Stimulated activated CD4-positive, alpha-beta T cell treated with anti-CD3 and anti-CD28 coated beads, Interleukin-2, amount 100 ng/mL, for 24 hours (primary cell): ENCODE measurements around the gene NAALADL2.

Experiments used
- DNase-seq, 2 donors: peaks; one replicate each; pipeline ENCODE4 v3.0.0-alpha.2; 2020

NAALADL2 gene

DNA sequence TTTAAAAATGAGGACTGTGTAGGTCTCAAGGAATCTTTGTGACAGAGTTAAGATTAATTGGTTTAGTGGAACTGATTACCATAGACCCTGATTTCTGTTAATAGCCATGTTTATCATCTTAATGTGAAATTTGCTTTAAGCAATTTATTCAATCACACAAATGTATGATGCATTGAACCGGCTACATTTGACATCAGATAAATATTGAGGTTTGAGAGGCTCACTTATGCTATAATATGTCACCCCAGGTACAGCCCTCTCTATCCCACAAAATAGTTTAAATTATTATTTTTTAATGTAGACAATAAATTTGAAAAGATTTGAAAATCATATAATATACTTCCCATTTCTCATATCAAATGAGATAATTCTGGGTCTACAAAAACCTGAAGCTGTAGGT, 413.3 kb downstream of the NAALADL2 start:
- DNase-seq = no peak

DNA sequence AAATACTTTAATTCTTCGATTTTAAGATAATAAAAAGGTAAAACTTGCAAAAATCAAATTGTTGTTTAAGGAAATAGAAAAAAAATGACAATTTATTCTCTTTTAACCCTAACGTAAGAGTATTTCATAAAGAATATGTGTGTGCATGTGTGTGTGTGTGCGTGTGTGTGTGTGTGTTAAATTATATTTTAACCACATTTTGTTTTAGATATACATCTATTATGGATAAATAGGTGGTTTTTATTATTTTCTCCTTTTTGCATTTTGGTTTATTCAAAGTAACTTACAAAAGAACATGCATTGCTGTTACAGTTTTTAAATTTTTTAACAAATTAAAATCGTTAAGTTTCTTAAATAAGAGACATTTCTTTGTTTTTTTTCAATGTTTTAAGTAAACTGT, 414.4 kb downstream of the NAALADL2 start:
- no peak for DNase-seq

DNA sequence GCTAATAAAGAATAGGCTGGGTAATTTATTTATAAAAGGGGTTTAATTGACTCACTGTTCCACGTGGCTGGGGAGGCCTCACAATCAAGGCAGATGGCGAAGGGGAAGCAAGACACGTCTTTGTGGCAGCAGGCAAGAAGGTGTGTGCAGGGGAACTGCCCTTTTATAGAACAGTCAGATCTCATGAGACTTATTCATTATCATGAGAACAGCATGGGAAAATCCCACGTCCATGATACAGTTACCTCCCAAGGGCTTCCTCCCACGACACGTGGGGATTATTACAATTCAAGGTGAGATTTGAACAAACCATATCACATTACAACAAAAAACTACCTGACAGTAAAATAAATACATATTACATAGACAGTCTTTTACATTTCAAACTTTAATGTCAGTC, 414.9 kb downstream of the NAALADL2 start:
- DNase-seq = no peak

DNA sequence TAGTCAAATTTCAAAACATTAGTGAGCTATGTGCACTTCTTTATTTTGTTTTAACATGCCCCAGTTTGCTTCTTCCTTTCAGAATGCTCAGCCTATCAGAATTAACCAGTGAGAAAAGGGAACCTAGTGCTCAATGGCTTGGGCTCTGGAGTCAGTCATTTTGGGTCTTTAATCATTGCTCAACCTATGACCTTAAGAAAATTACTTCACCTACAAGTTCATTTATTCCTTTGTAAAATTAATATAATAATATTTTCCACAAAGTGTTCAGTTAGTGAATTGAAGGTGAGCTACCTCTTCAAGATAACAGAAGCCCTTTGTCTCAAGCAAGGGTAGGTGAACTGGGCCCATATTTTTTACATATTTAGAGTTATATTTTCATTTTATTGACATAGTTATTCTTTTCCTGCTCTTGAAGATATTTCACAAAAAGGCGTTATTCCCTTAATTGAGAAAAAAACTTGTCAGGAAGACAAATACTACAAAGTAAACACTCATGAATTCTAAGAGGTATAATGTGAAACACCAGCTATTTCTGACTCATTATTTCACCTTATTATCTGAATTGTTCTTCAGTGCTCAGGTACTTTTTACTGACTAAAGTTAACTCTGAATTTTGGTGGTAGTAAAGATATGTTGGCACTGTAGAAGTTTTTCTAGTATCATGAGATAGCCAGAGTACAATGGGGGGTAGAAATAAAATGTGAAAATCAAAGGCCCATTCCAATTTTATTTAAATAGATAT, 415.5 kb downstream of the NAALADL2 start:
- DNase-seq = no peak

DNA sequence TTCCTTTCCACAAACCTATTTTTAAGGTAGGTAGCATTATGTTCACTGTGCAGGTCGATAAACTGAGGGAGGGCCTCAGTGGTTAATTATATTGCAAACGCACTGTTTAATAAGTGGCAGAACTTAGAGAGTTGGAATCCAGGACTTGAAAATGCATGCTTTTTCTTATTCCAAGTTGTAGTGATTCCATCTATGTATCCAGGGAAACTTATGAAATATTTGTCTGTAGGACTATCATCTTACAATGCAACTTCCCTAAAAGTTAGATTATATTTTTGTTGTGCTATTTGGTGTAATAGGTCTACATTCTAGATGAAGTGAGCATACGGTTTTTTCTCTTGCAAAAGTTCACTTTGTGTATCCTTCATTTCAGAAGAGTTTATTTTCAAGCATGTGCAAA, 419.5 kb downstream of the NAALADL2 start:
- no peak for DNase-seq

DNA sequence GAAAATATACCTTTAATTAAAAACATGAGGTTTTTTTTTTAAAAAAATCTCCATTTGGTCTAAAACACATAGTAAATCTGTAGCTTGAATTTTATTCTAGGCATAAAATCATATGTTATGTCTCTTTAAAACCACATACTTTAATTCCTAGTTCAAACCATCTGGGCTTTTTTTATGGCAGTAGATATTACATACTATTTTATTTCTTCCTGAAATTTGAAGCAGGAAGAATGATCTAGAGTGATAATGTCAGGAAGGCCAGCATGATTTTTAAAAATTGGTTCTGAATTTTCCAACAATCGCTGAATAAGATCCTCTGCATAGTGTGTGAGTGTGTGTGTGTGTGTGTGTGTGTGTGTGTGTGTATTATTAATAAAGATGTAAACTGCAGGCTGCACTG, 420.3 kb downstream of the NAALADL2 start:
- DNase-seq = no peak

DNA sequence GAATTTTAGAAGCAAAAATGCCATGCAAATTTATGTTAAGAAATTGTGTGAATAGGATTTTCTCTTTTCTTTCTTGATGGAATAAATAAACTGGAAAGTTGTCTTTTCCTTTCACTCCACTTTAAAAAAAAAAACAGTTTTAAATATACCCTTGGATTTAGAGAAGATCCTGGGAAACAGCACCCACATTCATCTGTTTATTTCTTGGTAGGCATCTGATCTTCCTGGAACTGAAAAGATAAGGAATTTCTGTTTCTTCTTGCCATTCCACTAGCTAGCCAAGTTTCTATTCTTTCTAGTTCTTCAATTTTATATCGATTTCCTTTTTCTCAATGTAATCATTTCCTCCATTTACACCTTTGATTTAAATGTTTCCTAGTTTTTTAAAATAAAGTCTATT, 420.8 kb downstream of the NAALADL2 start:
- no peak for DNase-seq

DNA sequence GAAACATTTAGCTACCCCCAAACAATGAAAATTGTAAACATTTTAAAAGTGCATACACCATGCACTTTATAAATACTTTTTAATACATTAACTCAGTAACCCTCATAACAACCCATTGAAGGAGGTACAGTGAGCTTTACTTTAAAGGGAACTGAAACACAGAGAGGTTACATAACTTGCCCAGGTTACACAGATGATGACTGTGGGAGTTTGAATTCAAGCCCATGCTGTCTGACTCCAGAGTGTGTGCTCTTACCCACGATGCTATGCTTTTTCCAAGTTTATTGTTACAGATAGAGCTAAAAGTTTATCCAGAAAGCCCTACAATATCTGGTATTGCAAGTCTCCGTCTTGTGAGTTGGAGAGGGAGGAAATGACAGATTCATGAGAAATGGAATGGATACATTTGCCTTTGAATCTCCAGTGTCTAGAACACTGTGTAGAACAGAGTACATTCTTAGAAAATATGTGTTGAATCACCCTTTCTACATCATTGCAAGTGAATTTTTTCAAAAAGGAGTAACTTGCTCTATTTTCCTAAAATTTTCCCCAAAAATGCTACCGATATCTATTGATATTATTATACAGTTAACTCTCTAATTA, 428.3 kb downstream of the NAALADL2 start:
- no peak for DNase-seq

DNA sequence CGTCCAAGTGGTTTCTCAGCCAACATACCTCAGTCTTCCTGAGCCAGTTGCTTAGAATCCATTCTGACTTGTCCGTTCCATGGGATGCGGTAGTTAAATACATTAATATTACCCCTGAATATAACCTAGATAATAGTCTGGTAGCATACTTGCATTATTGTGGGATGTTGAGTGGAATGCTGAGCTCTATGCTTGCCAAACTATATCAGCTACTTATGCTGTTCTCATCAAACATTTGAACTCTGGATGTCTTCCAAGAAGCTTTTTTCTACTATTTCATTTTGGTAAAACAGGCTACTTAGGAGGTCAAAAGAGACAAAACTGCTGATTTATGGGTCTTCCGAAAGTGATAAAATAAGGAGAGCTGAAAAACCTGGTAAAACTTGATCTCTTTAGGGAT, 429.5 kb downstream of the NAALADL2 start:
- DNase-seq = no peak

DNA sequence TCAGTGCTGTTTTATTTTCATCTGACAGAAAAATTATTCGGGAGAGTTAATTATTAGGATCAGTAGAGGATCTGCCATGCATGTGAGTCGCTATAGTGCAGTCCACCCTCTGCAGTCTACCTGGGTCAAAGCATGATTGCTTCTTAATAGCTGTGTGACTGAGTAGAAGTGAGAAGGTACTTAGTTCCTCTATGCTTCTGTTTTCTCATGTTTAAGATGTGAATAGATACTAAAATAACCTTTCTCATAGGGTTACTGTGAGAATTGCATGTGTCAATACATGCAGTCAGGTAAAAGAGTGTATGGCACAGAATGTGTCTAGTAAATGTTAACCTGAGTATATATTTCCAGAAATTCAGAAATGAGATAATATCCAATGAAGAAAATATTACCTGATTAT, 435.7 kb downstream of the NAALADL2 start:
- no peak for DNase-seq

DNA sequence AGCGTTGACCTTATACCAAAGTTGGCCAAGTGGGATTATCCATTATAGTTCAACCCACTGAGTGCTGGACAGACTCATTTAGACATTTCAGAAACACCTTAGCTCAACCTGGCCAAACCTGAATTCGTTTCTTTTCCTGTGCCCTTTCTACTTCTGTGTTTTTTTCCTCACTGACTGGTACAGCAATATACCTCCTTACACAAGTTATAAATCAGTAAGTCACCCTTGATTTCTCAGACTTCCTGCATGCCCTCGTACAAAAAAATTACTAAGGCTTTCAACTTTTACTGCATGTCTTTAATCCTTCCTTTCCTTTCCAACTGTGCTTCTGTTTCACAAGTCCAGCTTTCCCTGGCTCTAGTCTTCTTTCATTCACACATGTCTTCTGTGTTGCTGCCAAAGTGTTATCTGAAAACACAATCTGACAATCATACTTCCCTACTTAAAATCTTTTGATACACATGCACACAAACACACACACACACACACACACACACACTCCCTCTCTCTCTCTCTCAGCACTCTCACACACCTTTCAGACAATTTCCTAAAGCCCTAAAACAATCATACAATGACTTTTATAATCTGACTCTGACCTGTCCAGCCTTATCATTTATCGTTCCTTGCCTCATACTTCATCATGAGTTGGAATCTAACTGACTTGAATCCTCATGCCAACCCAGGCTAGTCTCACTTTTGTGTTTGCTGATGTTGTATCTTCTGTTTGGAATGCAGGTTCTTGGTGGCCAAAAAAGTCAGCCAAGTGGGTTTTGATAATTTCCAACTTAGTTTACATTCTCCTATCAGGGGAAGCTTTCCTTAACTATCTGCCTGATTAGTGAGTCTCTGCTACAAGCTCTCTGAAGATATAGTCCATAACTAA, 436.4 kb downstream of the NAALADL2 start:
- no peak for DNase-seq

DNA sequence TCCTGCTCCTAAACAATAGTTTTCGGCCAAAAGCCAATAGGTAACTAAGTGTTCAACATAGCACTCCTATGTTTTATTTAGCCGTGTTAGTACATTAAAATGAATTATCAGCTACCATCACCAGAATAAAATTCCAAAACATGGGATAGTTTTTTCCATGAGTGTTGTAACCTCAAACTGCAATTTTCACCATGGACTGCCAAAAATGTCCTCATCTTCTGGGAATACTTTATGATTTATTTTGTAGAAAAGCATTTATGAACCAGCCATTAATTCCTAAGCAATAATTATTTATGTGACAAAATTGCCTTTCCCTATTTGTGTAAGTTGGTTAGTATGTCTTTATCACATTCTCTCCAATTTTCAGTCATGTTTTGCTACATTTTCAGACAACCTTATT, 438.1 kb downstream of the NAALADL2 start:
- no peak for DNase-seq

DNA sequence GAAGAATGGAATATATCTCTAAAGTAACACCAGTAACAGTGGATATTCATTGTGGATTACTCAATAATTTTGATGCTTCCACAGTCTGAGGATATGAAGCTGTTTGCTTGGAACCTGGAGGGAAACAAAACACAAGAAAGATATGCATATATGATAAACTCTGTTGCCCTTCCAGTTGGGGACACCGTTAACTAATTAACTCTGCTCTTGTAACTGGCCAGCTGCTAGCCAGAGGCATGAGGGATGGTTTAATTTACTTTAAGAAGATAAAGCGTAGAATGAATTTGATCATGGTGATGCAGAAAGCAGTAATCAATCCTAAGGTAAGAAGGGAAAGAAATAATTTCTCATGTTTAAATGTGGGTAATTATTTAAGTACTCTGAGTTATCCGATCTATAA, 442.6 kb downstream of the NAALADL2 start:
- no peak for DNase-seq

DNA sequence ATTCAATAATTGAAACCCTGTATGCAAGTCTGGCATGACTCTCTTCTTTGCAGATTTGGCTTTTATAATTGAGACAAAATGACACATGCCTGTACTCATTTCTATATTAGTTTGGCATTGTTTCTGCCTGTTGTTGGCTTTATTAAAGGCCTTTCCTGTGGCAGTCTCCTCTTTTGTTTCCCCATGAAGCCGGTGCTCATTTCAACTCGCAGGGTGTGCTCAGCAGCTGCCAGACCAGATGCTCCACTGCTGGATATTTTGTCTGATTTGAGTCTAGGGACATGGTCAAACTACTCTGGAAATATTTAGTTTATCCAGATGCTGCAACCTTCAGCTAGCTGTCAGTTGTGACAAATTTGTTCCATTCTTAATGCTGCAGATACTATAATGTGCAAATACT, 445.3 kb downstream of the NAALADL2 start:
- no peak for DNase-seq

DNA sequence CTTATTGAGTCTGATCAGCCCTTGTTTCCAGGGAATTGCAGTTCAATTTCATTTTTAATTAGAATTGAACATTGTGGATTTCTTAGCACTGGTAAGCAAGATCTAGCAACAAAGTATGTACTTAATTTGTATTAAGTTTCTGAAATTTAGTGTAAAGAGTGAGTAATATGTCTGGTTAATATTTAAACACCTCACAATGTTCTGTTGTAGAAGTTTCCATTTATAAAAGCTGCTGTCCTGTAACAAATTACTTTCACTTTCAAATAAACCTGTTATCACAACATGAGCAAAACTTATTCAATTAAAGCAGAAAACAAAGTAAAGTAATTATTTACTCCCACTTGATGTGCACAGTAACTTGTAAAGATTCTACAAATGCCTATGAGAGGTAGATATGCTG, 448.5 kb downstream of the NAALADL2 start:
- no peak for DNase-seq

DNA sequence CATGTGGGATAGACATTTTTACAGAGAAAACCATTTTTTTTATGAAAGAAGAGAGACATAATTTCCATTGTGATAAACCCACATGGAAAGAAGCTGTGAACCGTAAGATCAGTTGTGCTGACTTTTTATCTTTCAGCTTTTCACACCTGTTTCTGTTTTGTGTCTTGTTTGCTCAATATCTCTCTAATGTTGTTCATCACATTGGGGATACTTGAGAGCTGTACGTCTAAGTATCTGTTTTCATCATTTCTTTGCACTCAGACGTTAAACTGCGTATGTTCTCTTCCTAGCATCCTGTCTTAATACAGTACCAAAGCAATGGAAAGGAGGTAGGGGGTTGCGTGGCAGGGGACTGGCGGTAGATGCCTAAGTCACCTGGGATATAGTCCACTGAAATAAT, 449.0 kb downstream of the NAALADL2 start:
- no peak for DNase-seq

DNA sequence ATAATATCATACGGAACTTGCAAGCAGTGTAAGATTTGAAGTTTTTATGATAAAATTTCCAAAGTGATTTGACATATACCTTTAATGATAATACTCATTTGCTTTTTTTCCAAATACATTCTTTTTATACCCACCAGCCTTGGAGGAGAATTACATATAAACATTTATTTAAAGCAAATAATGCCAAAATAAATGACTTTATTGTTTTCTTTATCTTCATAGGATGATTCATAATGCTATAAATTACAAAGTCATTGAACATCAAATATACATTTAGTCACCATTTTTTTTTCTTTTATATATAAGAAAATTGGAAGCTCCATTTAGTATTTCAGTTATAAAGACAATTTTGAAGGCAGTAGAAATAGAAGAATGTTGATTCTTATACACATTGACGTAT, 450.9 kb downstream of the NAALADL2 start:
- DNase-seq = no peak

DNA sequence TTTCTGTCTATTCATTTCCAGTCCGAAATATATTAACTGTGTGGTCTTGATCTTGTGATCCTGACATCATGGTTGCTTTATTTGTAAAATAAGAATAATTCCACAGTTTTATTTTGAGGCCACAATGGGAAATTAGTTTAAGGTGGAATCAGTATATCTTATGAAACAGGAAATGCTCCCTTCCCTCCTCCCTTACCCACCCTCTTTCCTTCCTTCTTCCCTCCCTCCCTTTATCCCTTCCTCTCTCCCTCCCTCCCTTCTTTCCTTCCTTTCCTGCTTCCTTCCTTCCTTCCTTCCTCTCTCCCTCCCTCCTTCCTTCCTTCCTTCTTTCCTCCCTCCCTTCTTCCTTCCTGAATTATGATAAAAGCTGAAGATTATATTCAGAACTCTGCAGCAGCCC, 452.3 kb downstream of the NAALADL2 start:
- no peak for DNase-seq

DNA sequence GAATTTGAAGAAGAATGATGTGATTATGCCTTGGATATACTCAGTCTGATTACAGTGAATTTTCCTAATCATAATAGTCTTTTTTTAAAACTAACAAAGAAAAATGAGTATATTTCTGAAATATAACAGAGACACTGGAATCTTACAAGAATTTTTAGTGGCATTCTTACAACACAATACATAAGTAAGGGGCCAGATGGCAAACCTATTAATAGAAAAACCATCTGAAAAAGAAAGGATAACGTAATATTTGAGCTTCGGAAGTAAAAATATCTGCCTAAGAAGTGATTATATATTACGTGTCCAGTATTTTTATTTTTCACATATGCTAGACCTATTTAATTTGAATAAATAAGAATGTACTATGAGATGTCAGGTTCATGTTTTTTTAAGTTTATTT, 452.8 kb downstream of the NAALADL2 start:
- DNase-seq = no peak

DNA sequence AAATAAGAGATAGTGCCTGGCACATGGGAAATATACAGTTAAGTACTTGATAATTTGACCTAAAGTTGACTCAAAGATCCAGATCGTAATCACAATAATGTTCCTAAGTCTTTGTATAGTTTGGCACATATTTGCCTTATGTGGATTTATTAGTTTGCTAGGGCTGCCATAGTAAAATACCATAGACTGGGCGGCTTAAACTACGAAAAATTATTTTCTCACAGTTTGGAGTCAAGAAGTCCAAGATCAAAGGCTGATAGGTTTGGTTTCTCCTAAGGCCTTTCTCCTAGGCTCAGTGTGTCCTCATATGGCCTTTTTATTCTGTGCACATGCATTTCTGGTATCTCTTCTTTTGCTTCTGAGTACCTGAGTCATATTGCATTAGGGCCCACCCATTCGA, 453.7 kb downstream of the NAALADL2 start:
- no peak for DNase-seq

DNA sequence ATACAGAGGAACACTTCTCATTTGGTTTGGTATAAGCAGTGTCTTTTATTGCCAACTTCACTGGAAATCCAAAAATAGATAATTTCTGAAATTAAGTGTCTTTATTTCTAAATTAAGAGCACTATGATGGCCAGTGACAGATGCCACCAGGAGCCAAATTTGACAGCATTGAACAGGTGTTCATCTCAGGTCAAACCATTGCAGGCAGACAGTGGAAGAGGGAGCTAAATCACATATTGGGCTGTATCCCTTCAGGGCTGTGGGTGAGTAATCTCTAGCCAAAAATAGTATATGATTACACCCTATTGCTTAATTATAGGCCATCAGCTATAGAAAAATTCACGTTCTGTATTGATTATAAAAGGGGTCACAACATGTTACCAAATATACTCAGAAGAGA, 457.7 kb downstream of the NAALADL2 start:
- no peak for DNase-seq

DNA sequence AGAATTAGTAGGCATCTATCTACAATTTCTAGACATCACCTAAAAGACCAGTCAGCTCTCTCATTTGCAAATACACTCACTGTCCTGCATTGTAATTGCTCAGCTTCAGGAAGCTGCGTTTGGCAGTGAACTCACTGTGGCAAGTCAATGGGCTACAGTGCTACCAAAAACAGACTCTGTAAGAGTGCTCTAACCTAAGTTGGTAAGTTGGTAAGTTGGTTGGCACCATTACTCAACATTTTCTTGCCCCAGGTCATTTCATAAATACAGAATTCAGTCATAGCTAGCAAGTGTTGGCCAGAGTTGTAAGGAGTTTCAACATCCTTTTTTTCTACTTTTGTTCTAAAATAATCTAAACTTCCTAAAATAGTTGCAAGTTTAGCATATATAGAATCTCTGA, 466.3 kb downstream of the NAALADL2 start:
- no peak for DNase-seq

DNA sequence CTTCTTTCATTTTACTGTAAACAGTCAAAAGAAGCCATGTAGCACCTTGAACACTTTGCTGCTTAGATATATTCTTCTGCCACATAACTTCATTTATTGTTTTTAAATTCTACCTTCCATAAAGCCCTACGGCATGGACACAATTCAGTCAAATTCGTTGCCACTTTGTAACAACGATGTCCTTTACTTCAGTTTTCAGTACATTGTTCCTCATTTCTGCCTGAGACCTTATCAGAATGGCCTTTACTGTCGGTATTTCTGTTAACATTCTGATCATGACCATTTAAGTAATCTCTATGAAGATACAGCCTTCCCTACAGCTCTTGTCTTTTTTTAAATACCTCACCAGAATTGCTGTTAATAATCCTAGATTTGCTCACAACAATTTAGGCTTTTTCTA, 466.9 kb downstream of the NAALADL2 start:
- DNase-seq = no peak

DNA sequence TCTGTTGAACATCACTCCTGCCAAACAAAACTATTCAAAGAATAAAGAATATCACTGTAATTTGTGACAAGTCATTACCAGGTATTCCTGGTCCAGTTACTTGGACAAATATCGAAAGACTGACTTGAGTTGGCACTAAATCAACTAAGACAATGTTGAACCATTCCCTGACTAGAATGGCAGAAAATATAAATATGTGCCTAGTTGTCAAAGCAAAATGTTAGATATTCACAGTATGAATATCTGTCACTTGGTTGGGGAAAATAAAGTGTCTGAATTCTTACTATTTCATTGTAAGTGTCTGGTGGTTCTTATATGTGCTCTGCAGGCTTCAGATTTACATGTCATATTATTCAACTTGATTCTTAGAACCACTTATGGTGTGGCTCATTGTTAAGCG, 470.2 kb downstream of the NAALADL2 start:
- DNase-seq = no peak
